GM18907 (cell line): ENCODE measurements around the gene SPATA20.

Experiments used
- ATAC-seq: cut with Tn5 transposase; IDR thresholded peaks from one replicate; pipeline ENCODE4 v1.9.1; 2021; ENCODE audit warnings: mild to moderate bottlenecking, moderate library complexity; ENCODE audit not compliant: unreplicated experiment

SPATA20 gene

GRCh38 chr17:50573866-50574611 lies 27.1 kb downstream of the SPATA20 start:
- no peak for ATAC-seq

GRCh38 chr17:50575581-50576210 lies 28.7 kb downstream of the SPATA20 start:
- ATAC-seq, result no peak

- ATAC-seq, result no peak
Observed at GRCh38 chr17:50576864-50577263, 29.9 kb downstream of the SPATA20 start.

- no peak for ATAC-seq
Observed at GRCh38 chr17:50577451-50577954, 30.5 kb downstream of the SPATA20 start.

GRCh38 chr17:50578173-50578572 lies 31.2 kb downstream of the SPATA20 start:
- ATAC-seq, result no peak

GRCh38 chr17:50579399-50579798 lies 32.4 kb downstream of the SPATA20 start:
- no peak for ATAC-seq

- ATAC-seq, result no peak
Observed at GRCh38 chr17:50580646-50581045, 33.7 kb downstream of the SPATA20 start.

GRCh38 chr17:50581316-50581715 lies 34.3 kb downstream of the SPATA20 start:
- no peak for ATAC-seq

- no peak for ATAC-seq
Observed at GRCh38 chr17:50582741-50583140, 35.8 kb downstream of the SPATA20 start.

GRCh38 chr17:50583641-50584040 lies 36.7 kb downstream of the SPATA20 start:
- no peak for ATAC-seq

- no peak for ATAC-seq
Observed at GRCh38 chr17:50584116-50584515, 37.1 kb downstream of the SPATA20 start.

GRCh38 chr17:50584749-50585148 lies 37.8 kb downstream of the SPATA20 start:
- ATAC-seq, result no peak

- no peak for ATAC-seq
Observed at GRCh38 chr17:50585346-50585745, 38.4 kb downstream of the SPATA20 start.

- ATAC-seq, result no peak
Observed at GRCh38 chr17:50585891-50586290, 38.9 kb downstream of the SPATA20 start.

GRCh38 chr17:50586421-50587247 lies 39.7 kb downstream of the SPATA20 start:
- ATAC-seq, result no peak

- ATAC-seq, result no peak
Observed at GRCh38 chr17:50587571-50587970, 40.6 kb downstream of the SPATA20 start.

- ATAC-seq, result no peak
Observed at GRCh38 chr17:50588391-50589049, 41.5 kb downstream of the SPATA20 start.

GRCh38 chr17:50589095-50589705 lies 42.2 kb downstream of the SPATA20 start:
- ATAC-seq, result no peak

GRCh38 chr17:50590946-50591737 lies 44.2 kb downstream of the SPATA20 start:
- ATAC-seq, result no peak

- no peak for ATAC-seq
Observed at GRCh38 chr17:50593321-50593720, 46.3 kb downstream of the SPATA20 start.
